HG02981 (cell line): ENCODE data around the gene ZIC4.

ENCODE experiments used
- ATAC-seq: cut with Tn5 transposase; IDR thresholded peaks from one replicate; pipeline ENCODE4 v1.9.1; 2021; ENCODE audit warnings: mild to moderate bottlenecking, moderate library complexity; ENCODE audit not compliant: unreplicated experiment

ZIC4 gene

GRCh38 chr3:147391781-147392624, 14.3 kb downstream of the ZIC4 start:
- ATAC-seq, result no peak

GRCh38 chr3:147390589-147391569, 15.5 kb downstream of the ZIC4 start:
- no peak for ATAC-seq

GRCh38 chr3:147389717-147390116, 16.6 kb downstream of the ZIC4 start:
- ATAC-seq, result no peak

GRCh38 chr3:147388700-147389580, 17.4 kb downstream of the ZIC4 start:
- no peak for ATAC-seq

GRCh38 chr3:147387885-147388699, 18.3 kb downstream of the ZIC4 start:
- no peak for ATAC-seq

- ATAC-seq, result no peak
These were observed 19.0 kb downstream of the ZIC4 start for GRCh38 chr3:147387291-147387884.

GRCh38 chr3:147385059-147386012, 21.0 kb downstream of the ZIC4 start:
- no peak for ATAC-seq

GRCh38 chr3:147384210-147385058, 21.9 kb downstream of the ZIC4 start:
- ATAC-seq, result no peak

GRCh38 chr3:147383617-147384016, 22.7 kb downstream of the ZIC4 start:
- ATAC-seq, result no peak

- no peak for ATAC-seq
These were observed 24.7 kb downstream of the ZIC4 start for GRCh38 chr3:147381596-147381995.

- no peak for ATAC-seq
These were observed 25.4 kb downstream of the ZIC4 start for GRCh38 chr3:147380977-147381376.

GRCh38 chr3:147380387-147380951, 25.9 kb downstream of the ZIC4 start:
- no peak for ATAC-seq

- no peak for ATAC-seq
These were observed 26.7 kb downstream of the ZIC4 start for GRCh38 chr3:147379651-147380050.

- no peak for ATAC-seq
These were observed 28.7 kb downstream of the ZIC4 start for GRCh38 chr3:147377412-147378367.

- no peak for ATAC-seq
These were observed 33.0 kb downstream of the ZIC4 start for GRCh38 chr3:147373301-147373700.

- ATAC-seq, result no peak
These were observed 33.8 kb downstream of the ZIC4 start for GRCh38 chr3:147372525-147373027.
